A549 (cell line): ENCODE data around the gene SLC29A3. TPM values are rescaled to one million over a fixed set of nuclear protein-coding genes. Genes with fewer than 3 reads are reported as not detected.

Experiments
- ATAC-seq, 2 experiments: fragments of 200-7000 bp in 1 of 2; fragments of >200 bp in 1 of 2; cut with Nextera tagmentation in 1 of 2; cut with Tn5 transposase in 1 of 2; 3 replicates each; pipeline versions ENCODE4 v1.8.0 to v1.9.1; 2018 to 2020; ENCODE audit warnings: mild to moderate bottlenecking in 1 of 2, moderate library complexity in 1 of 2
- CTCF ChIA-PET: fragments of 300-600 bp; sonication (Branson Sonifier 250); formaldehyde crosslinking; extraction: SDS; loops from one replicate; lab custom pipeline; 2021; ENCODE audit warnings: antibody characterized with exemption, inconsistent platforms; lab: Yijun Ruan, JAX
- POLR2A ChIA-PET: fragments of 350-600 bp; formaldehyde crosslinking; extraction: SDS; loops from one replicate; lab custom pipeline; 2021; ENCODE audit warnings: antibody characterized with exemption, inconsistent platforms; lab: Yijun Ruan, JAX
- DNase-seq, 2 experiments: peaks; one replicate each; pipeline versions ENCODE4 v3.0.0 to v3.0.0-alpha.2; 2011 to 2016; ENCODE audit warnings: low read depth in 1 of 2, low spot score in 1 of 2
- FAIRE-seq: peaks from 2 replicates; lab custom pipeline; 2011; peaks lifted over from hg19 to GRCh38; lab: Jason Lieb, UNC
- H3K27ac ChIP-seq, 2 experiments: fragments of >200 bp; sonication (Bioruptor Twin); formaldehyde crosslinking; 3 replicates each; pipeline ENCODE4 v1.5.1; 2016 to 2017
- H3K4me1 ChIP-seq: fragments of >200 bp; sonication (Bioruptor Twin); formaldehyde crosslinking; 3 replicates; pipeline ENCODE4 v1.6.1; 2016
- H3K4me2 ChIP-seq: fragments of >200 bp; sonication (Bioruptor Twin); formaldehyde crosslinking; 3 replicates; pipeline ENCODE4 v1.6.1; 2016
- H3K4me3 ChIP-seq: fragments of >200 bp; sonication (Bioruptor Twin); formaldehyde crosslinking; 3 replicates; pipeline ENCODE4 v1.5.1; 2016
- H3K9me3 ChIP-seq: fragments of >200 bp; sonication (Bioruptor Twin); formaldehyde crosslinking; 3 replicates; pipeline ENCODE4 v1.6.1; 2016
- CHD2 ChIP-seq: fragments of 150-350 bp; IDR thresholded peaks from 2 replicates; pipeline ENCODE4 v1.6.1; 2014; ENCODE audit warnings: low read length; ENCODE audit not compliant: partially characterized antibody
- EHF ChIP-seq: fragments of 250-450 bp; sonication (Bioruptor Pico); IDR thresholded peaks from 2 replicates; pipeline ENCODE4 v1.5.0; 2020; ENCODE audit warnings: mild to moderate bottlenecking
- GATA3 ChIP-seq: IDR thresholded peaks from 2 replicates; pipeline ENCODE4 v1.6.1; 2012; ENCODE audit warnings: borderline replicate concordance
- HOXA7 ChIP-seq: fragments of 250-450 bp; sonication (Bioruptor Pico); IDR thresholded peaks from 2 replicates; pipeline ENCODE4 v1.5.0; 2020; ENCODE audit warnings: mild to moderate bottlenecking, moderate library complexity
- HOXB13 ChIP-seq: fragments of 250-450 bp; sonication (Bioruptor Pico); IDR thresholded peaks from 2 replicates; pipeline ENCODE4 v1.5.0; 2020; ENCODE audit warnings: low read depth, mild to moderate bottlenecking, moderate library complexity
- HOXB5 ChIP-seq: fragments of 250-450 bp; sonication (Bioruptor Pico); IDR thresholded peaks from 2 replicates; pipeline ENCODE4 v1.5.0; 2020; ENCODE audit warnings: mild to moderate bottlenecking, moderate library complexity
- MAFK ChIP-seq: fragments of 450-650 bp; IDR thresholded peaks from 2 replicates; pipeline ENCODE4 v1.6.1; 2014; ENCODE audit not compliant: partially characterized antibody
- MAX ChIP-seq: IDR thresholded peaks from 2 replicates; pipeline ENCODE4 v1.6.1; 2012
- RCOR1 ChIP-seq: fragments of 150-350 bp; IDR thresholded peaks from 2 replicates; pipeline ENCODE4 v1.6.1; 2014; ENCODE audit warnings: antibody characterized with exemption, low read length, low read depth
- RFX5 ChIP-seq: fragments of 450-650 bp; IDR thresholded peaks from 2 replicates; pipeline ENCODE4 v1.7.1; 2014; ENCODE audit warnings: antibody characterized with exemption, mild to moderate bottlenecking, moderate library complexity
- SREBF2 ChIP-seq: fragments of 450-650 bp; IDR thresholded peaks from 2 replicates; pipeline ENCODE4 v1.6.1; 2014; ENCODE audit warnings: mild to moderate bottlenecking, moderate library complexity
- ZNF302 ChIP-seq: fragments of 250-450 bp; sonication (Bioruptor Pico); IDR thresholded peaks from 2 replicates; pipeline ENCODE4 v1.9.0; 2021; ENCODE audit warnings: inconsistent platforms, mild to moderate bottlenecking, moderate library complexity
- WGBS: methylation state at CpG from one replicate; pipeline ENCODE4 v1.1.6; 2017; ENCODE audit errors: missing lambda C conversion rate; 5-methylcytosine and 5-hydroxymethylcytosine counted together
- polyA plus RNA-seq, 4 experiments: library from polyadenylated mRNA; depleted of rRNA in 3 of 4; stranded (reverse); fragments of >200 nt; fragmentation: RNase III in 1 of 4; extraction: RNeasy Plus Mini Kit Qiagen cat#74134 plus additional on column Dnase treatment in 1 of 4; gene quantifications; 2 replicates in 3 of 4; 3 replicates in 1 of 4; pipeline ENCODE4 v1.2.3, GENCODE V29; 2011 to 2017
- TF ChIP-seq, protein P1 (sequence below): fragments of >200 bp; sonication (Bioruptor Twin); formaldehyde crosslinking; IDR thresholded peaks from 3 replicates; pipeline ENCODE4 v1.6.1; 2016
- TF ChIP-seq, protein P2 (sequence below): fragments of 200-600 bp; sonication (generic); IDR thresholded peaks from 2 replicates; pipeline ENCODE4 v1.6.1; 2016; ENCODE audit warnings: antibody characterized with exemption, mild to moderate bottlenecking, moderate library complexity
- TF ChIP-seq, protein P3 (sequence below): IDR thresholded peaks from 2 replicates; pipeline ENCODE4 v1.6.1; 2012

The SLC29A3 gene
- polyA plus RNA-seq, 2 of the 4 experiments (the other 2 are of a cell fraction): 7.2 to 11.4 TPM

GRCh38 chr10:71351628-71352319, 32.7 kb downstream of the SLC29A3 start:
- no peak for TF ChIP-seq HOXB13 (CRISPR knock-in tag)
- no peak for TF ChIP-seq CHD2
- no peak for TF ChIP-seq RFX5
- no peak for TF ChIP-seq HOXA7 (CRISPR knock-in tag)
- TF ChIP-seq MAX: no peak
- TF ChIP-seq MAFK: no peak
- TF ChIP-seq, all 56 proteins: peak for 0
- Histone ChIP-seq H3K4me1 (peaks cover 30% of the 10 kb centered on the region), H3K4me2 (no peak overlapping the region), H3K9me3 (no peaks in the 10 kb centered on the region), H3K4me3 (no peak overlapping the region), H3K27ac (no peak overlapping the region)
- DNase-seq: no peak
- FAIRE-seq: no peak
- ATAC-seq: no peak
- POLR2A ChIA-PET: interaction anchor here (1.0 kb wide), 1 partner anchor 13 kb away, joined by 3 read pairs; no protein-coding TSS in a partner anchor
- WGBS: 89% methylated on average over 10 of the region's 14 CpGs
- CTCF ChIA-PET: interaction anchor here (0.6 to 4.7 kb wide), 13 partner anchors 12 to 317 kb away, joined by 3 to 26 read pairs (median 4); partner anchors contain the start of gene SLC29A3

GRCh38 chr10:71353639-71354038, 34.6 kb downstream of the SLC29A3 start:
- ChIA-PET CTCF (interaction anchor here (0.8 to 47.4 kb wide), 4 partner anchors 10 to 343 kb away, joined by 3 to 977 read pairs (median 14); partner anchors contain the start of gene SLC29A3), POLR2A (no interaction called here)
- no peaks in the 10 kb centered on the region for H3K9me3 ChIP-seq
- no peak for DNase-seq
- no peak overlapping the region for H3K4me3 ChIP-seq
- no peak for FAIRE-seq
- TF ChIP-seq RCOR1 (no peak), SREBF2 (no peak), MAFK (no peak), GATA3 (no peak), HOXB5 (CRISPR knock-in tag) (no peak)
- H3K27ac ChIP-seq: no peak overlapping the region
- 76% methylated on average over 9 of the region's 9 CpGs for WGBS
- no peak overlapping the region for H3K4me2 ChIP-seq
- no peak for ATAC-seq
- peaks cover 14% of the 10 kb centered on the region for H3K4me1 ChIP-seq

- no peak for FAIRE-seq
- ATAC-seq: no peak
- TF ChIP-seq, protein P1, sequence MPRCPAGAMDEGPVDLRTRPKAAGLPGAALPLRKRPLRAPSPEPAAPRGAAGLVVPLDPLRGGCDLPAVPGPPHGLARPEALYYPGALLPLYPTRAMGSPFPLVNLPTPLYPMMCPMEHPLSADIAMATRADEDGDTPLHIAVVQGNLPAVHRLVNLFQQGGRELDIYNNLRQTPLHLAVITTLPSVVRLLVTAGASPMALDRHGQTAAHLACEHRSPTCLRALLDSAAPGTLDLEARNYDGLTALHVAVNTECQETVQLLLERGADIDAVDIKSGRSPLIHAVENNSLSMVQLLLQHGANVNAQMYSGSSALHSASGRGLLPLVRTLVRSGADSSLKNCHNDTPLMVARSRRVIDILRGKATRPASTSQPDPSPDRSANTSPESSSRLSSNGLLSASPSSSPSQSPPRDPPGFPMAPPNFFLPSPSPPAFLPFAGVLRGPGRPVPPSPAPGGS: no peak
- no peak for TF ChIP-seq EHF (CRISPR knock-in tag)
- TF ChIP-seq ZNF302 (CRISPR knock-in tag): no peak
- TF ChIP-seq, protein P2, sequence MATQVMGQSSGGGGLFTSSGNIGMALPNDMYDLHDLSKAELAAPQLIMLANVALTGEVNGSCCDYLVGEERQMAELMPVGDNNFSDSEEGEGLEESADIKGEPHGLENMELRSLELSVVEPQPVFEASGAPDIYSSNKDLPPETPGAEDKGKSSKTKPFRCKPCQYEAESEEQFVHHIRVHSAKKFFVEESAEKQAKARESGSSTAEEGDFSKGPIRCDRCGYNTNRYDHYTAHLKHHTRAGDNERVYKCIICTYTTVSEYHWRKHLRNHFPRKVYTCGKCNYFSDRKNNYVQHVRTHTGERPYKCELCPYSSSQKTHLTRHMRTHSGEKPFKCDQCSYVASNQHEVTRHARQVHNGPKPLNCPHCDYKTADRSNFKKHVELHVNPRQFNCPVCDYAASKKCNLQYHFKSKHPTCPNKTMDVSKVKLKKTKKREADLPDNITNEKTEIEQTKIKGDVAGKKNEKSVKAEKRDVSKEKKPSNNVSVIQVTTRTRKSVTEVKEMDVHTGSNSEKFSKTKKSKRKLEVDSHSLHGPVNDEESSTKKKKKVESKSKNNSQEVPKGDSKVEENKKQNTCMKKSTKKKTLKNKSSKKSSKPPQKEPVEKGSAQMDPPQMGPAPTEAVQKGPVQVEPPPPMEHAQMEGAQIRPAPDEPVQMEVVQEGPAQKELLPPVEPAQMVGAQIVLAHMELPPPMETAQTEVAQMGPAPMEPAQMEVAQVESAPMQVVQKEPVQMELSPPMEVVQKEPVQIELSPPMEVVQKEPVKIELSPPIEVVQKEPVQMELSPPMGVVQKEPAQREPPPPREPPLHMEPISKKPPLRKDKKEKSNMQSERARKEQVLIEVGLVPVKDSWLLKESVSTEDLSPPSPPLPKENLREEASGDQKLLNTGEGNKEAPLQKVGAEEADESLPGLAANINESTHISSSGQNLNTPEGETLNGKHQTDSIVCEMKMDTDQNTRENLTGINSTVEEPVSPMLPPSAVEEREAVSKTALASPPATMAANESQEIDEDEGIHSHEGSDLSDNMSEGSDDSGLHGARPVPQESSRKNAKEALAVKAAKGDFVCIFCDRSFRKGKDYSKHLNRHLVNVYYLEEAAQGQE: no peak
- TF ChIP-seq HOXB5 (CRISPR knock-in tag): no peak
- TF ChIP-seq, protein P3, sequence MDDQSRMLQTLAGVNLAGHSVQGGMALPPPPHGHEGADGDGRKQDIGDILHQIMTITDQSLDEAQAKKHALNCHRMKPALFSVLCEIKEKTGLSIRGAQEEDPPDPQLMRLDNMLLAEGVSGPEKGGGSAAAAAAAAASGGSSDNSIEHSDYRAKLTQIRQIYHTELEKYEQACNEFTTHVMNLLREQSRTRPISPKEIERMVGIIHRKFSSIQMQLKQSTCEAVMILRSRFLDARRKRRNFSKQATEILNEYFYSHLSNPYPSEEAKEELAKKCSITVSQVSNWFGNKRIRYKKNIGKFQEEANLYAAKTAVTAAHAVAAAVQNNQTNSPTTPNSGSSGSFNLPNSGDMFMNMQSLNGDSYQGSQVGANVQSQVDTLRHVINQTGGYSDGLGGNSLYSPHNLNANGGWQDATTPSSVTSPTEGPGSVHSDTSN: no peak
- ChIA-PET CTCF (interaction anchor here (47.4 kb wide), 1 partner anchor 35 kb away, joined by 977 read pairs; the partner anchor contains the start of gene SLC29A3), POLR2A (no interaction called here)
- DNase-seq: no peak
- no peak overlapping the region for H3K27ac ChIP-seq
- no peak overlapping the region for H3K4me3 ChIP-seq
- no peak overlapping the region for H3K4me2 ChIP-seq
- WGBS: 75% methylated on average over 7 of the region's 7 CpGs
- H3K9me3 ChIP-seq: no peaks in the 10 kb centered on the region
- H3K4me1 ChIP-seq: peaks cover 2% of the 10 kb centered on the region
These were observed 35.7 kb downstream of the SLC29A3 start for GRCh38 chr10:71354776-71355175.
